BE2C (cell line): ENCODE results near the gene SPPL2A.

Source experiments
- DNase-seq: peaks from one replicate; pipeline ENCODE4 v3.0.0-alpha.2; 2020
- H3K27me3 ChIP-seq: fragments of 250-450 bp; sonication (Bioruptor Pico); 2 replicates; pipeline ENCODE4 v1.5.1; 2020; ENCODE audit warnings: mild to moderate bottlenecking
- H3K36me3 ChIP-seq: fragments of 250-450 bp; sonication (Bioruptor Pico); 2 replicates; pipeline ENCODE4 v1.5.1; 2020; ENCODE audit warnings: mild to moderate bottlenecking
- H3K4me1 ChIP-seq: fragments of 250-450 bp; sonication (Bioruptor Pico); 2 replicates; pipeline ENCODE4 v1.5.1; 2020
- H3K4me3 ChIP-seq: 2 replicates; pipeline ENCODE4 v1.5.1; 2011; ENCODE audit warnings: low read depth, low read length
- H3K9me3 ChIP-seq: fragments of 250-450 bp; sonication (Bioruptor Pico); 2 replicates; pipeline ENCODE4 v1.5.1; 2020
- CTCF ChIP-seq: IDR thresholded peaks from 2 replicates; pipeline ENCODE4 v1.5.1; 2012; ENCODE audit warnings: mild to moderate bottlenecking, low read depth, low read length

SPPL2A gene

GRCh38 chr15:50778086-50778485 is 12.6 kb upstream of the SPPL2A start:
- no peaks in the 10 kb centered on the region for H3K27me3 ChIP-seq
- H3K4me3 ChIP-seq, result no peak overlapping the region
- no peak for DNase-seq
- H3K36me3 ChIP-seq, result no peaks in the 10 kb centered on the region
- TF ChIP-seq CTCF, result no peak
- no peaks in the 10 kb centered on the region for H3K4me1 ChIP-seq
- H3K9me3 ChIP-seq, result no peaks in the 10 kb centered on the region

- no peaks in the 10 kb centered on the region for H3K27me3 ChIP-seq
- TF ChIP-seq CTCF, result no peak
- no peak for DNase-seq
- no peaks in the 10 kb centered on the region for H3K9me3 ChIP-seq
- H3K4me3 ChIP-seq, result no peak overlapping the region
- H3K4me1 ChIP-seq, result no peaks in the 10 kb centered on the region
- no peaks in the 10 kb centered on the region for H3K36me3 ChIP-seq
Observed at GRCh38 chr15:50777042-50777441, 11.5 kb upstream of the SPPL2A start.

- TF ChIP-seq CTCF, result no peak
- no peaks in the 10 kb centered on the region for H3K9me3 ChIP-seq
- no peaks in the 10 kb centered on the region for H3K27me3 ChIP-seq
- H3K4me3 ChIP-seq, result no peak overlapping the region
- DNase-seq, result no peak
- H3K4me1 ChIP-seq, result no peaks in the 10 kb centered on the region
- no peaks in the 10 kb centered on the region for H3K36me3 ChIP-seq
Observed at GRCh38 chr15:50774450-50774849, 8.9 kb upstream of the SPPL2A start.

GRCh38 chr15:50773389-50773788 is 7.9 kb upstream of the SPPL2A start:
- TF ChIP-seq CTCF, result no peak
- no peaks in the 10 kb centered on the region for H3K4me1 ChIP-seq
- H3K27me3 ChIP-seq, result no peaks in the 10 kb centered on the region
- H3K4me3 ChIP-seq, result no peak overlapping the region
- no peak for DNase-seq
- H3K9me3 ChIP-seq, result no peaks in the 10 kb centered on the region
- H3K36me3 ChIP-seq, result no peaks in the 10 kb centered on the region

- Histone ChIP-seq H3K36me3 (no peaks in the 10 kb centered on the region), H3K9me3 (no peaks in the 10 kb centered on the region), H3K4me1 (no peaks in the 10 kb centered on the region), H3K27me3 (no peaks in the 10 kb centered on the region), H3K4me3 (no peak overlapping the region)
- no peak for TF ChIP-seq CTCF
- no peak for DNase-seq
Observed at GRCh38 chr15:50767332-50767861, 1.9 kb upstream of the SPPL2A start.

GRCh38 chr15:50764461-50765194 is 878 bp downstream of the SPPL2A start:
- H3K9me3 ChIP-seq, result no peaks in the 10 kb centered on the region
- no peaks in the 10 kb centered on the region for H3K4me1 ChIP-seq
- no peak for DNase-seq
- no peaks in the 10 kb centered on the region for H3K27me3 ChIP-seq
- H3K4me3 ChIP-seq, result peak overlapping the region; percentile 71
- no peak for TF ChIP-seq CTCF
- H3K36me3 ChIP-seq, result no peaks in the 10 kb centered on the region
